ENCODE data around the gene ARHGAP26.
"Not testable (repeated sequence)": the region's sequence is repeated elsewhere in the genome, so short reads cannot be mapped to it uniquely, and the experiment has no call there.

ARHGAP26 gene

DNA sequence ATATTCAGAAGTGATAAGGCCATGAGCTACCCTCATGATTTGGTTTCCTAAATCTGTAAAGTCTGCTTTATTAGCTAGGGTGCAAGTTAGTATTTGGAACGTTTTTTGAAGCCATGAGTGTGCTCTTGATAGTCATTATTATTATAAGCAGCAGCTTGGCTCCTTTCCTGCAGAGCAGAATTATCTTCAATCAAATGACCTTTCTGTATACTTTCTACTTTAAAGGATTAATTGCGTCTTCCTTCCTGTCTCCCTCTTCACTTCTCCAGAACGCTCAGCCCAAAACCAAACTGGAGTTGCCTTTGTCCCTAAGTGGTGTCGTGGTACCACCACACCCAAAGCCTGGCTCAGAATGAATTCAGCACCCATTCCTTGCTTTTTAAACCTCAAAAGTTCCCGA lies 211.3 kb downstream of the ARHGAP26 start:
- no peak for DNase-seq (ENCODE audit: low read depth, low spot score)

DNA sequence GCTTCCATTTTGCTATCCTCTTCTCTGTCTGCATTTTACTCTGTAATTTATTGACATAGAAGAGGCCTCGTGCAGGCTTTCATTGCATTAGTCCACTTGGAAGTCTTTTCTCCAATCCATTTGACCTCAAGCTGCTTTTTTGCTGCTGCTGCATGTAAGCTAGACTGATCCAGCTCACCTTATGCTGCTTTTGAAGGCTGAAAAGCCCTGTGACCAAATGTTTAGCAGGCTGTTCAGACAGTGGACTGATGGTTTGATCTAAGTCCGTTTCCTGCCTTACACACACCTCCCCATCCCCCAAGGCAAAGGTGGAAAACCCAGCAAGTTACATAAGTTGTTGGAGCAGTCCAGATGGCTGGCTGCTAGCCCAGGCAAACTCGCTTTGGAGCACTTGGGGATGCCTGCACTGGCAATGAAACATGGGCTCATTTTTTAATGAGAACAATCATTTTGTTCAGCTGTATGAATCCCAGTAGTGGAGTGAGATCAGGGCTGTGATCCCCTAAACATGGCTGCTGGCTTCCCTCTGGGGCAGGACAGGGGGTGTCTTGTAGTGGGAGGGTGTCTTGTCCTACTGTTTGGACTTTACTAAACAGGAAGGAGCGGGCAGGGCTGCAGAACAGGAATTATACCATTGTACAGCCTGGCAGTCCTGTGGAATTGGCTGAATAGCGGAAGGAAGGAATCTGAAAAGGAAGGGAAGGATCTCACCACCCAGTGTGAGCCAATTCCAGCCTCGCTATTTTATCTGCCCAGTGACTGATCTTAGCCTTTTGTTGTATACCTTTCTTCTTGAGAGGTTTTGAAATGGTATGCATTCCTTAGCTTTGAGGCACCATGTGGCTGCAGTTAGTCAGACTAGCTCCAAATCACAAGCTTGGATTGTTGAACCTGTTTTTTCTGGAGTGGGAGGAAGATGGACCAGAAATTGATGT lies 212.0 kb downstream of the ARHGAP26 start:
- DNase-seq (ENCODE audit: low read depth, low spot score): peak; percentile 59

- no peak for DNase-seq (ENCODE audit: low read depth, low spot score)
Observed at GRCh38 chr5:142982821-142983200, 212.6 kb downstream of the ARHGAP26 start.

DNA sequence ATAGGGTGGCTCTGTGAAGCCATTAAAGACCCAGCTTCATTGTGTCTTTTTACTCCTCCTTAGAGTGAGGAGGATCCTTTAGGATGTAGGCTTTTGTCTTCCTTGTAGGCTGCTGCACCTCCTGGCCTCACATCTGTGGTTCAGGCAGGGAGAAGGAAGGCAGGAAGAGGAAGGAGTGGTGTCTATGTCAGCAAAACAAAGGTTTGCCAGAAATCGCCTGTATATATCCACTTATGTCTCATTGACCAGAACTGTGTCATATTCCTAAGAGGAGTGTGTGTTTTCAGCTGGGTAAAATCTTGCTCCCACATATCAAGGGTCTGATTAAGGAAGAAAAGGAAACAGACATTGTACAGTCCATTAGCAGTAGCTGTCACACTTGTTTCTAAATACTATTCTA lies 213.8 kb downstream of the ARHGAP26 start:
- no peak for DNase-seq (ENCODE audit: low read depth, low spot score)

GRCh38 chr5:142984525-142984924 lies 214.3 kb downstream of the ARHGAP26 start:
- DNase-seq (ENCODE audit: low read depth, low spot score): no peak

GRCh38 chr5:142989270-142989669 lies 219.1 kb downstream of the ARHGAP26 start:
- DNase-seq (ENCODE audit: low read depth, low spot score): not testable (repeated sequence)

DNA sequence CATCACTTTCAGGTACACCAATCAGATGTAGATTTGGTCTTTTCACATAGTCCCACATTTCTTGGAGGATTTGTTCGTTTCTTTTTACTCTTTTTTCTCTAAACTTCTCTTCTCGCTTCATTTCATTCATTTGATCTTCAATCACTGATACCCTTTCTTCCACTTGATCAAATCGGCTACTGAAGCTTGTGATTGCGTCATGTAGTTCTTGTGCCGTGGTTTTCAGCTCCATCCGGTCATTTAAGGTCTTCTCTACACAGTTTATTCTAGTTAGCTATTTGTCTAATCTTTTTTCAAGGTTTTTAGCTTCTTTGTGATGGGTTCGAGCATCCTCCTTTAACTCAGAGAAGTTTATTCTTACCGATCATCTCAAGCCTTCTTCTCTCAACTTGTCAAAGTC lies 219.9 kb downstream of the ARHGAP26 start:
- DNase-seq (ENCODE audit: low read depth, low spot score): not testable (repeated sequence)

- DNase-seq (ENCODE audit: low read depth, low spot score): no peak
Observed at GRCh38 chr5:142994218-142994617, 224.0 kb downstream of the ARHGAP26 start.

- DNase-seq (ENCODE audit: low read depth, low spot score): not testable (repeated sequence)
Observed at GRCh38 chr5:142995621-142996020, 225.4 kb downstream of the ARHGAP26 start.

DNA sequence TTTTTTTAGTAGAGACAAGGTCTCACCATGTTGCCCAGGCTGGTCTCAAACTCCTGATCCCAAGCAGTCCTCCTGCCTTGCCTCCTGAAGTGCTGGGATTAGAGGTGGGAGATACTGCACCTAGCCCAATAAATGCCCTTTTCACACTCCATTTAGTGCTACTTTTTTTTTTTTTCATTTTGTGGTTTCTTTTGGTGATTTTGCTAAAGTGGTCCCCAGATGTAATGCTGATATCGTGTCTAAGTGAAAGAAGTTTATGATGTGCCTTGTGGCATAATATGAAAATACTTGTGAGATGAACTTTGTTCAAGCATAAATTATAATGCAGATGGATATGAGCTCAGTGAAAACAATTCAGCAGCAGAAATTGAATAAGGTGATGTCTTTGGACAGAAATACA lies 227.4 kb downstream of the ARHGAP26 start:
- no peak for DNase-seq (ENCODE audit: low read depth, low spot score)

DNA sequence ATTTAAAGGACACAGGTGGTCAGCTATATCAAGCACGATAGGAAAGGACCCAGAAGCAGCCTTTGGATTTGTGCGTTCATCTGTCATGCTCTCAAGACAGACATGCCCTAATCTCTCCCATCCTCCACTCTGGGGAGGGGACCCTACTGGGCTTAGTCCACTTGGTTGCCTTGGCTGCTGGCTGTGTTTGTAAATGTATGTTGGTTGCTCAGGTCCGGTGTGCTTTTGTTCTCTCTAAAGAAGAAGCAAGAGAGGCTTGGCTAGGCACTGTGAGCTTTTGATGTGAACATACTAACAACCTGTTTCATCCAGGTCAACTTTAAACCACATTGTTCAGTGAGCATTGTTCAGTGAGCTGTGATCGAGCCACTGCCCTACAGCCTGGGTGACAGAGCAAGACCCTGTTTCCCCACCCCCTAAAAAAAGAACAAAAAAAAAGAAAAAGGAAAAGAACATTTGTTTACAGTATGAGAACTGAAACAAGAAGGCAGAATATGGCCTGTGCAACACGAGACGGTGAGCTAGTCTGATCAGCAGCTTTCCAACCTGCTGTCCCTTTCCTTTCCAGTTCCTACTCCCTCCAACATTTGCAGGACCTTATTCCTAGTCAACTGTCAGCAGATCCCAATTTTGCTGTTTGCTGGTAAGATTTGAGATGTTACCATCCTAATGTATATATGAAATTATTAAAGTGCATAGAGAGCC lies 228.3 kb downstream of the ARHGAP26 start:
- no peak for DNase-seq (ENCODE audit: low read depth, low spot score)

DNA sequence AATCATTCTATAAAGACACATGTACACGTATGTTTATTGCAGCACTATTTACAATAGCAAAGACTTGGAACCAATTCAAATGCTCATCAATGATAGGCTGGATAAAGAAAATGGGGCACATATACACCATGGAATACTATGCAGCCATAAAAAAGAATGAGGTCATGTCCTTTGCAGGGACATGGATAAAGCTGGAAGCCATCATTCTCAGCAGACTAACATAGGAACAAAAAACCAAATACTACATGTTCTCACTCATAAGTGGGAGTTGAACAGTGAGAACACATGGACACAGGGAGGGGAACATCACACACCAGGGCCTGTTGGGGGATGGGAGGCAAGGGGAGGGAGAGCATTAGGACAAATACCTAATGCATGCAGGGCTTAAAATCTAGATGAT lies 230.4 kb downstream of the ARHGAP26 start:
- DNase-seq (ENCODE audit: low read depth, low spot score): not testable (repeated sequence)

- no peak for DNase-seq (ENCODE audit: low read depth, low spot score)
Observed at GRCh38 chr5:143001764-143002351, 231.7 kb downstream of the ARHGAP26 start.

DNA sequence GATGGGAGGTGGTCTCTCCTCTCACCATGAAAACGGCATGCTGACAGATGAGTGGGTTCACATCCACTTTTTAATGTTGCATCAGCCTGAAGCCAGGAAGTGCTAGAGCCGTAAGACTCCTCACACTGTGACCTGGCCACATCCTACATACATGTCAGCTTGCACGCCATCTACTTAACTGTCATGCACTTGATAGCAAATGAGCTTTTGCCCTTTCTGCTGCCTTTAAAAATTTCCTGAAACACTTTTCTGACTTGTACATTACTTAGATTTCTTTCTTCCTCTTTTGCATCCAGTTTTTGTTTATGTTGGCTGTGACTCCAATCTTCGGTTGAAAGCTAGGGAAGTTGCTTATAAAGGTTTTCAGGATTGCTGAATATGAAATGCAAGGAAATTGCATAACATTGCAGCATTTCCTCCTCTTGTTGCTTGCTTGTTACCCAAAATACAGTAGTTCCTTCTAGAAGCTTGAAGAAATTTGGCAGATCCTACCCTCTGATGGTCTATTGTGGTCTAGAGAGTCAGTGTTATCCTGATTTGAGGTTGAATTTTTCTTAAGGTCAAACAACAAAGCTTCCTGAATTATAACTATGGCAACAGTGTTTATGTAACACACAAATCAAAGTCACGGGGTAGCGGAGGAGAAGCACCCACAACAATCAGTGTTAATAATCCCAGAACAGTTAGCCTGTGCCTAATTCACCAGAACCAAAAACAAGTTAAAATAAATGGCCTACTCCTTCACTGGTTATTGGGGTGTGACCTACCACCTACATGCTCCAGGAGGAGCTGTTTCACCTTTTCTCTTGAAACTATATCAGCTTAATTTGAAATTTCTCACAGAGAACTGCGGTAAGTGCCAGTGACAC lies 232.5 kb downstream of the ARHGAP26 start:
- no peak for DNase-seq (ENCODE audit: low read depth, low spot score)

DNA sequence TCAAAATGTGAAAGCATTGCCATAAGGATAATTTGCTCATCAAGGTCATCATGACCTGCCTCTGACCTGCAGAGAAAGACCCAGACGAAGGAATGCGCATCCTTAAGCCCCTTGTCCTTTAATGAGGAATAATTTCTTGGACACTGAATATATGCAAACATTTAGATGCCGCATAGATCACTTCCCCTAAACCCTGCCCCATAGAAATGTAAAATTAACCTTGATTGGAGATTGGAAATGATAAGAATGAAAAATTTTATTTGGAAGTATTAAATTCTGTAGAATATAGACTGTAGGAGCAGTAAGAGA lies 233.1 kb downstream of the ARHGAP26 start:
- no peak for DNase-seq (ENCODE audit: low read depth, low spot score)

DNA sequence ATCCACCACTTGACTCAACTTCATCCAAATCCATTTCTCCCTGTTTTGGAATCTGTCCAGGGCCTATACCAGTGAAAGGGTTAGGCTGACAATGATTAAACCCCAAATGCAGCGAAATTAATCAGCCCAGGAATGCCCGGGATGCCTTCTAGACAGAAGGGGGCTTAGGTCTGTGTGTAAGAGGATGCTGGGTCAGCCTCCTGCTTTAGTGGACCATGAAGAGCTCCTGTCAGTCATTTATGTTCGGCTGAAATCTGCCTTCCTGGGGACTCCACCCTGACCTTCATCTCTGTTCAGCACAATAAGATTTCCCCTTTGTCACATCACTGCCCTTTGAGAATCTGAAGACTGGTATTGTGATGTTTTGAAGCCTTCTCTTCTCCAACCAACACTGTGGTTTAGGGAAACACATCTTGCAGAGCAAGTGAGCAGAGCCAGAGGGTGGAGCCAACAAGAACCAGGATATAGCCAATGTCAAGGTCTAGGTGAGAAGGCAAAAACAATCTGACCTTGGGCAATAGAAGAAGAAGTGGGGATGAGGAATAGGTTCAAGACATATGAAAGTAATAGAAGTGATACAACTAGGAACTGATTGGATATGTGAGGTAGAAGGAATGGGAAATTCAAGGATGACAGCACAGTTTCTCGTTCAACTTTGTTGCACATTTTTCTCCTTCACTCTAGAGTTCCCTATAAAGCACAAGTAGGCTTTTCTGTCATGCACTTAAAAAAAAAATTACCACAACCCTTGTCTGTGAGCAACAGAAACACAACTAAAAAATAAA lies 234.4 kb downstream of the ARHGAP26 start:
- no peak for DNase-seq (ENCODE audit: low read depth, low spot score)

DNA sequence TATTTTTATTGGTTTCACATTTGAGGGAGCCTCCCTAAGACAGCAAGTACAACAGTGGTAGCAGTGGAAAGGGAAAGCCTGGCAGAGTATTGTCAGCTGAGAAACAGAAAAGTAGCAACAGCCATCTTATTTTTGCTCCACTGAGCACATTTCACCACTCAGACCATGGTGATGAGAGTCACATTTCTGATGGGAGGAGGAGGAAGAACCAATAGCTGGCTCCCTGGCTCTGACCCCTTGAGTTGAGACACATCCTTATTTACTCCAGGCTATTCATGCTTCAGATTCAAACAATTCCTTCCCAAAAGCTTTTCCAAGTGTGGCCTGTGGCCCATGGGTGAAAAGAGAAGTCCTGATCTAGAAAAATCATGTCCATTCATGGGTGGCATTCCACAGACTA lies 236.3 kb downstream of the ARHGAP26 start:
- no peak for DNase-seq (ENCODE audit: low read depth, low spot score)

- no peak for DNase-seq (ENCODE audit: low read depth, low spot score)
Observed at GRCh38 chr5:143008032-143008431, 237.9 kb downstream of the ARHGAP26 start.

GRCh38 chr5:143008809-143009521 lies 238.8 kb downstream of the ARHGAP26 start:
- DNase-seq (ENCODE audit: low read depth, low spot score): no peak

DNA sequence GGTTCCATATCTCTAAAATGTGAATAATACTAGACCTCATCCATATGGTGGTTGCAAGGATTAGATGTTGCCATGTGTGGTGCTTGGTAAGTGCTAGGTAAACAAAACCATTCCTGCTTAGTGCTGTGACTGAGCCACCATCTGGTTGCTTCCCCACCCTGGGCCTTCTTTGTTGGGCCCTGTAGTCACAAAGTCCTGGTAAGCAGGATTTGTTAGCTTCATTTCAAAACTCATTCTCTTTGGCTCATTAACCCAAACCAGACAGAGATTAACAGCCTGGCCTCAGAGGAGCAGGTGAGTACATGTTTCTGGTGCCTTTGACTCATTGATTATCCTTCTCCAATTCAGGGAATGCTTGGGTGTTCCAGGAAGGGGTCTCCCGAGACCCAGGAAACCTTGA lies 240.2 kb downstream of the ARHGAP26 start:
- no peak for DNase-seq (ENCODE audit: low read depth, low spot score)

Data from iPS DF 19.7 (cell line).